ENCODE measurements around the gene LIMK1. TPM values are rescaled to one million over a fixed set of nuclear protein-coding genes. Genes with fewer than 3 reads are reported as not detected.

LIMK1 gene
- total and polyA plus RNA-seq, 2 donors (not counting 3 experiments of a cell fraction or from before 2014, with no cell fraction given): 52.9 to 54.5 TPM

- TF ChIP-seq JUN (IDR thresholded peaks at IDR 0.05; ENCODE audit: borderline replicate concordance, insufficient read depth, insufficient read length, low read depth) (no peak), FOS (IDR thresholded peaks at IDR 0.05; ENCODE audit: borderline replicate concordance, insufficient read depth, low read length) (no peak), MAX (IDR thresholded peaks at IDR 0.05; ENCODE audit: insufficient read depth, insufficient read length) (no peak), POLR2AphosphoS5 (IDR thresholded peaks at IDR 0.05; ENCODE audit: insufficient read depth, low read depth, low read length) (no peak), EZH2 (IDR thresholded peaks at IDR 0.05; ENCODE audit: borderline replicate concordance, low read depth, low read length, severe bottlenecking) (no peak), POLR2A (IDR thresholded peaks at IDR 0.05; ENCODE audit: low read depth, low read length) (no peak)
- H3K9me1 ChIP-seq (replicated peaks; ENCODE audit: control insufficient read depth, extremely low read depth, insufficient read depth, low read length): no peaks in the 10 kb centered on the region
- no peak overlapping the region for H2AFZ ChIP-seq (ENCODE audit: low read depth, low read length)
- H3K9ac ChIP-seq (replicated peaks; ENCODE audit: extremely low read depth, insufficient read depth, low read length): no peak overlapping the region
- no peak overlapping the region for H3K4me2 ChIP-seq (ENCODE audit: insufficient read depth, low read length)
- DNase-seq (ENCODE audit: low read depth, low spot score) (no peak), FAIRE-seq (no peak)
- no peaks in the 10 kb centered on the region for H3K9me3 ChIP-seq (replicated peaks; ENCODE audit: control insufficient read depth, insufficient read depth, low read length)
- H3K27ac ChIP-seq (ENCODE audit: insufficient read depth, low read depth, low read length): no peak overlapping the region
- H3K4me1 ChIP-seq (ENCODE audit: control insufficient read depth, extremely low read depth, insufficient read depth, low read length): peaks cover 4% of the 10 kb centered on the region
- H3K27me3 ChIP-seq (ENCODE audit: control insufficient read depth in 2 of 2, insufficient read depth in 2 of 2, low read length in 2 of 2): no peaks in the 10 kb centered on the region
- no peaks in the 10 kb centered on the region for H3K36me3 ChIP-seq (ENCODE audit: control insufficient read depth in 2 of 2, extremely low read depth in 1 of 2, insufficient read depth in 2 of 2, low read length in 2 of 2)
- ChIA-PET POLR2A (interaction anchor here (0.6 kb wide), 1 partner anchor 370 kb away, joined by 4 read pairs; no protein-coding TSS in a partner anchor), CTCF (interaction anchor here (1.0 to 6.2 kb wide), 4 partner anchors 38 to 336 kb away, joined by 3 to 32 read pairs (median 6); no protein-coding TSS in a partner anchor)
- no peaks in the 10 kb centered on the region for H4K20me1 ChIP-seq (replicated peaks; ENCODE audit: control insufficient read depth, extremely low read depth, insufficient read depth, low read length)
- H3K4me3 ChIP-seq (replicated peaks in 1 of 3; ENCODE audit: insufficient read depth in 1 of 3, low read depth in 1 of 3, low read length in 3 of 3): no peak overlapping the region
- BruUV-seq (replicated peaks): no TSS peak
- no peaks in the 10 kb centered on the region for H3K79me2 ChIP-seq (ENCODE audit: control insufficient read depth, insufficient read depth, low read length)
- intact Hi-C loops (cut with micrococcal nuclease) (no loop called here), dilution Hi-C loops (cut with MboI; ENCODE audit: extremely low pct_ligation_motif_present, low sequenced_read_pairs) (no loop called here)
Observed at GRCh38 chr7:74064696-74065095, 18.9 kb upstream of the LIMK1 start.

GRCh38 chr7:74066626-74067025, 17.0 kb upstream of the LIMK1 start:
- FAIRE-seq (no peak), DNase-seq (ENCODE audit: low read depth, low spot score) (no peak)
- no TSS peak for BruUV-seq (replicated peaks)
- no peaks in the 10 kb centered on the region for H3K36me3 ChIP-seq (ENCODE audit: control insufficient read depth in 2 of 2, extremely low read depth in 1 of 2, insufficient read depth in 2 of 2, low read length in 2 of 2)
- dilution Hi-C loops (cut with MboI; ENCODE audit: extremely low pct_ligation_motif_present, low sequenced_read_pairs) (no loop called here), intact Hi-C loops (cut with micrococcal nuclease) (loop anchor here (2.0 kb wide), 1 partner anchor 108 kb away; the partner anchor contains the start of gene EIF4H)
- H3K27ac ChIP-seq (ENCODE audit: insufficient read depth, low read depth, low read length): no peak overlapping the region
- ChIA-PET POLR2A (interaction anchor here (1.4 kb wide), 1 partner anchor 107 kb away, joined by 3 read pairs; the partner anchor contains the start of gene EIF4H), CTCF (interaction anchor here (0.9 to 6.2 kb wide), 7 partner anchors 17 to 334 kb away, joined by 3 to 32 read pairs (median 10); partner anchors contain the start of gene LIMK1)
- no peak overlapping the region for H3K4me3 ChIP-seq (replicated peaks in 1 of 3; ENCODE audit: insufficient read depth in 1 of 3, low read depth in 1 of 3, low read length in 3 of 3)
- no peaks in the 10 kb centered on the region for H3K9me3 ChIP-seq (replicated peaks; ENCODE audit: control insufficient read depth, insufficient read depth, low read length)
- no peaks in the 10 kb centered on the region for H3K79me2 ChIP-seq (ENCODE audit: control insufficient read depth, insufficient read depth, low read length)
- TF ChIP-seq EZH2 (IDR thresholded peaks at IDR 0.05; ENCODE audit: borderline replicate concordance, low read depth, low read length, severe bottlenecking): no peak
- no peak for TF ChIP-seq CTCF (IDR thresholded peaks at IDR 0.05; ENCODE audit: extremely low read depth in 1 of 2, insufficient read depth in 1 of 2, low read depth in 1 of 2, low read length in 2 of 2)
- TF ChIP-seq JUN (IDR thresholded peaks at IDR 0.05; ENCODE audit: borderline replicate concordance, insufficient read depth, insufficient read length, low read depth): no peak
- TF ChIP-seq FOS (IDR thresholded peaks at IDR 0.05; ENCODE audit: borderline replicate concordance, insufficient read depth, low read length): no peak
- TF ChIP-seq MYC (IDR thresholded peaks at IDR 0.05; ENCODE audit: low read depth, low read length): no peak
- TF ChIP-seq GATA2 (IDR thresholded peaks at IDR 0.05; ENCODE audit: insufficient read depth, insufficient read length, low read depth, low read length): no peak
- no peak for TF ChIP-seq POLR2AphosphoS5 (IDR thresholded peaks at IDR 0.05; ENCODE audit: insufficient read depth, low read depth, low read length)
- TF ChIP-seq POLR2A (IDR thresholded peaks at IDR 0.05; ENCODE audit: low read depth, low read length): no peak
- no peak for TF ChIP-seq MAX (IDR thresholded peaks at IDR 0.05; ENCODE audit: insufficient read depth, insufficient read length)
- H3K4me1 ChIP-seq (ENCODE audit: control insufficient read depth, extremely low read depth, insufficient read depth, low read length): peaks cover 4% of the 10 kb centered on the region
- H3K4me2 ChIP-seq (ENCODE audit: insufficient read depth, low read length): no peak overlapping the region
- H4K20me1 ChIP-seq (replicated peaks; ENCODE audit: control insufficient read depth, extremely low read depth, insufficient read depth, low read length): no peaks in the 10 kb centered on the region
- H3K9me1 ChIP-seq (replicated peaks; ENCODE audit: control insufficient read depth, extremely low read depth, insufficient read depth, low read length): no peaks in the 10 kb centered on the region
- H3K27me3 ChIP-seq (ENCODE audit: control insufficient read depth in 2 of 2, insufficient read depth in 2 of 2, low read length in 2 of 2): no peaks in the 10 kb centered on the region
- no peak overlapping the region for H2AFZ ChIP-seq (ENCODE audit: low read depth, low read length)
- no peak overlapping the region for H3K9ac ChIP-seq (replicated peaks; ENCODE audit: extremely low read depth, insufficient read depth, low read length)
